ENCODE data around the gene TBCE.
"Not testable (repeated sequence)": the region's sequence is repeated elsewhere in the genome, so short reads cannot be mapped to it uniquely, and the experiment has no call there.

Gene TBCE

DNA sequence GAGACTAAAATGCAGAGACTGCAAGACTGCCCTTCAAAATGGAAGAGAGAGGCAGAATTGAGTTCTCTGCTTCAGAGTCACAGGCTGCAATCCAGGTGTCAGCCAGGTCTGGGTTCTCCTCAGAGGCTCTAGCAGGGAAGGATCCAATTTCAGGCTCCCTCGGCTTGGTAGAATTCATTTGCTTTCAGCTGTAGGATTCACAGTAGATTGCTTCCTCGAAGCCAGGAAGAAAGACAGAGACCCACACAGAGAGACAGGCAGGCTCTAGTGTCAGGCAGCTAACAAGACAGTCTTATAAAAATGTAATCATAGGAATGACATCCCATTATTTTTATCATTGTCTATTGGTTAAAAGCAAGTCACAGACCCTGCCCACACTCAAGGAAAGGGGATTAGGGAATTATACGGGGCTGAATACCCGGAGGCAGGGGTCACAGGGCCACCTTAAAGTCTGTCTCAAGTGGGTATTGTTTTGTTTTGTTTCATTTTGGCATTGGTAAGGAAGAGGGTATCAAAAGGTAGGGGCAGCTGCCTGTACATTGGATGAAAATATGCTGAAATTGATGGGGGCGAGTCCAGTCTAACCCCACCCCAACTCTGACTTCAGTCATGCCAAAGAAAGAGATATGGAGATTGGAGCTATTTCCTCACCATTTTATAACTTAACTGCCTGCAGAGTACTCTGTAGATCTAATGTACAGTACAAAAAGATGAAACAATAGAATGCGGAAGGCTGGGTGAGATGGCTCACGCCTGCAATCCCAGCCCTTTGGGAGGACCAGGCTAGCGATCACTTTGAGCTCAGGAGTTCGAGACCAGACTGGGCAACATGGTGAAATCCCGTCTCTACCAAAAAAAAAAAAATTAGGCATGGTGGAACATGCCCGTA lies 9.5 kb upstream of the TBCE start:
- DNase-seq, result no peak

DNA sequence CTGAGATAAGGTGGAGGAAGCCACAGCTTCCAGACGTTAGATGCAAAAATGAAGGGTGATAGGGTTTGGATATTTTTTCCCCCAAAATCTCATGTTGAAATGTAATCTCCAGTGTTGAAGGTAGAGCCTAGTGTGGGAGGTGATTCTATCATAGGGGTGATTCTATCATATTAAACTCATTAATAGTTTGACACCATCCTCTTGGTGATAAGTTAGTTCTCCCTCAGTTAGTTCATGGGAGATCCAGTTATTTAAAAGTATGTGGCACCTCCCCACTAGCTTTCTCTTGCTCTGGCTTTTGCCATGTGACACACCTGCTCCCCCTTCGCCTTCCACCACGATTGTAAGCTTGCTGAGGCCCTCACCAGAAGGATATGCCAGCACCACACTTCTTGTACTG lies 8.3 kb upstream of the TBCE start:
- DNase-seq, result no peak

DNA sequence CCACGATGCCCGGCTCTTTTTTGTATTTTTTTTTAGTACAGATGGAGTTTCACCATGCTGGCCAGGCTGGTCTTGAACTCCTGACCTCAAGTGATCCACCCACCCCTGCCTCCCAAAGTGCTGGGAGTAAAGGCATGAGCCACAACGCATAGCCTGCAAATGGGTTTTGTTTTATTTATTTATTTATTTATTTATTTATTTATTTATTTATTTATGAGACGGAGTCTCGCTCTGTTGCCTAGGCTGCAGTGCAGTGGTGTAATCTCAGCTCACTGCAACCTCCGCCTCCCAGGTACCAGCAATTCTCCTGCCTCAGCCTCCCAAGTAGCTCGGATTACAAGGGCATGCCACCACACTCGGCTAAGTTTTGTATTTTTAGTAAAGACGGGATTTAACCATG lies 3.0 kb upstream of the TBCE start:
- DNase-seq, result not testable (repeated sequence)

DNA sequence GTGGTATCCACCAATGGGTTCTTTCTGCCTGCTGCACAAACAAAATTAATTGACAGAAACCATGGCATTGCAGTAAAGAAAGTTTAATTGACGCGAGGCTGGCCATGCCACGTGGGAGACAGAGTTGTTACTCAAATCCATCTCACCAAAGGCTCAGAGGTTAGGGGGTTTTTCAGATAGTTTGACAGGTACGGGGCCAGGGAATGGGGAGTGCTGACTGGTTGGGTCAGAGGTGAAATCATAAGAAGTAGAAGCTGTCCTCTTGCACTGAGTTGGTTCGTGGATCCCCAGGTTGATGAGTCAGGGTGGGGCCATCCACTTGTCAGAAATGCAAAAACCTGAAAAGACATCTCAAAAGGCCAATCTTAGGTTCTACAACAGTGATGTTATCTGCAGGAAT lies 941 bp upstream of the TBCE start:
- DNase-seq, result no peak

DNA sequence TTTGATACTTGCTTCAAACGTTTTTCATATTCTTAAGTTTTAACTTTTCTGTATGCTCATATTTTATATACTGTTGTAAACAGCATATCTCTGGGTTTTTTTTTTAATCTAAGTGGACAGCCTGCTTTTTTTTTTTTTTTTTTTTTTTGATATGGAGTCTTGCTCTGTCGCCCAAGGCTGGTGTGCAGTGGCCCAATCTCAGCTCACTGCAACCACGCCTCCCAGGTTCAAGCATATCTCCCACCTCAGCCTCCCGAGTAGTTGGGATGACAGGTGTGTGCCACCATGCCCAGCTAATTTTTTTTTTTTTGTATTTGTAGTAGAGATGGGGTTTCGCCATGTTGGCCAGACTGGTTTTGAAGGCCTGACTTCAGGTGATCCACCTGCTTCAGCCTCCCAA lies 1.2 kb downstream of the TBCE start:
- DNase-seq, result no peak

DNA sequence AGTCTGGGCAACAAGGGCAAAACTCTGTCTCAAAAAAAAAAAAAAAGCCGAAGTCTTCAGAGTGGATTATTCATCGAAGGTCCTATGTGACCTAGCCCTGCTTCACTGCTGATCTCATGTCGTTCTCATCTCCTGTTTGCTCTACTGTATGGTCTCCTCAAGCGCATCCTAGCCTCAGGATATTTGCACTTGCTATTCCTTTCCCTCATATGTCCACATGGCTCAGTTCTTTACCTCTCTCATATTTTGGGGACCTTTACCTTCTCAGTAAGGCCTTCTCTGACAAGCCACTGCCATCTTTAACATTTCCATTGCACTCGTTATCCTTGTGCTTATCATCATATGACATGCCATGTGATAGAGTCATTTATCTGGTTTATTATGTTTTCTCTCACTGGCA lies 2.6 kb downstream of the TBCE start:
- no peak for DNase-seq

DNA sequence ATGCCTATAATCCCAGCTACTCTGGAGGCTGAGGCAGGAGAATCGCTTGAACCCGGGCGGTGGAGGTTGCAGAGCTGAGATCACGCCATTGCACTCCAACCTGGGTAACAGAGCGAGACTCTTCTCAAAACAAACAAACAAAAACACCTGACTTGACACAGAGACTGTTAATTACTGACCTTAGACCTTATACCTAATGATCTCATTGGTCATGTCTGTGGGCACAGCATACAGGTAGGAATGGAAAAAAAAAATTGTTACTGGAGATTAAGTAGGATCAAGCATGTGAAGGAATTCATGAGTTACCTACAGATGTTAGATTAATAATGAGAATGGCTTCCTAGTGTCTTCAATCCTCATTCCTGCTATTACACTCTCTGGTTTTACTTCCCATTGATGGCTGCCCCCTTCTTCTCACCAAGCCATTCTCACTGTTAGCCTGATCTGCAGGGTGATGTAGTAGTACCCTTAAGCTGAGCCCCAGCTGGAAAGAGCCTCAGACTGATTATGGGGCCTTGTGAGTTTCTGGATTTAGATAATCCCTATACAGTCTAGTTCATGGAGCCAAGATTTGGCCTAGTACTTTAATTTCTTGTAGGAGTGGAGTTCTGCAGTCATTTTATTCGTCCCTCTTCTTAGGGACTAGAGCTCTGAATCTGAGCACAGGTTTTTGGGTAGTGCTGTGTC lies 8.8 kb downstream of the TBCE start:
- DNase-seq, result no peak

DNA sequence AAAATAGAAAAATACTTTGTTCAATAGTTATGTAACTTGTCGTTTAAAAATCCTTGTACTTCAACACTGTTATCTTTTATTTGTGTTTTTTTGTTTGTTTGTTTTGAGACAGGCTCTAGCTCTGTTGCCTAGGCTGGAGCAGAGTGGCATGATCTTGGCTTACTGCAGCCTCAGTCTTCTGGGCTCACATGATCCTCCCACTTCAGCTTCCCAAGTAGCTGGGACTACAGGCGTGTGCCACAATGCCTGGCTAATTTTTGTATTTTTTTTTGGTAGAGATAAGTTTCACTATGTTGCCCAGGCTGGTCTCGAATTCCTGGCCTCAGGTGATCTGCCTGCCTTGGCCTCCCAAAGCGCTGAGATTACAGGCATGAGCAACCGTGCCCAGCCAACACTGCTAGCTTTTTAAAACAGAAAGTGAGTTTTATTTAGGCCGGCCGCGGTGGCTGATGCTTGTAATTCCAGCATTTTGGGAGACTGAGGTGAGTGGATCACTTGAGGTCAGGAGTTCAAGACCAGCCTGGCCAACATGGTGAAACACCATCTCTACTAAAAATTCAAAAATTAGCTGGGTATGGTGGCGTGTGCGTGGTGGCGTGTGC lies 11.0 kb downstream of the TBCE start:
- DNase-seq, result not testable (repeated sequence)

DNA sequence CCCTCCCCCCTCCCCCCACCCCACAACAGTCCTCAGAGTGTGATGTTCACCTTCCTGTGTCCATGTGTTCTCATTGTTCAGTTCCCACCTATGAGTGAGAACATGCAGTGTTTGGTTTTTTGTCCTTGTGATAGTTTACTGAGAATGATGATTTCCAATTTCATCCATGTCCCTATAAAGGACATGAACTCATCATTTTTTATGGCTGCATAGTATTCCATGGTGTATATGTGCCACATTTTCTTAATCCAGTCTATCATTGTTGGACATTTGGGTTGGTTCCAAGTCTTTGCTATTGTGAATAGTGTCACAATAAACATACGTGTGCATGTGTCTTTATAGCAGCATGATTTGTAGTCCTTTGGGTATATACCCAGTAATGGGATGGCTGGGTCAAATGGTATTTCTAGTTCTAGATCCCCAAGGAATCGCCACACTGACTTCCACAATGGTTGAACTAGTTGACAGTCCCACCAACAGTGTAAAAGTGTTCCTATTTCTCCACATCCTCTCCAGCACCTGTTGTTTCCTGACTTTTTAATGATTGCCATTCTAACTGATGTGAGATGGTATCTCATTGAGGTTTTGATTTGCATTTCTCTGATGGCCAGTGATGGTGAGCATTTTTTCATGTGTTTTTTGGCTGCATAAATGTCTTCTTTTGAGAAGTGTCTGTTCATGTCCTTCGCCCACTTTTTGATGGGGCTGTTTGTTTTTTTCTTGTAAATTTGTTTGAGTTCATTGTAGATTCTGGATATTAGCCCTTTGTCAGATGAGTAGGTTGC lies 14.9 kb downstream of the TBCE start:
- not testable (repeated sequence) for DNase-seq

DNA sequence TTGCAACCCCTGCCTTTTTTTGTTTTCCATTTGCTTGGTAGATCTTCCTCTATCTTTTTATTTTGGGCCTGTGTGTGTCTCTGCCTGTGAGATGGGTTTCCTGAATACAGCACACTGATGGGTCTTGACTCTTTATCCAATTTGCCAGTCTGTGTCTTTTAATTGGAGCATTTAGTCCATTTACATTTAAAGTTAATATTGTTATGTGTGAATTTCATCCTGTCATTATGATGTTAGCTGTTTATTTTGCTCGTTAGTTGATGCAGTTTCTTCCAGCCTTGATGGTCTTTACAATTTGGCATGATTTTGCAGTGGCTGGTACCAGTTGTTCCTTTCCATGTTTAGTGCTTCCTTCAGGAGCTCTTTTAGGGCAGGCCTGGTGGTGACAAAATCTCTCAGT lies 18.4 kb downstream of the TBCE start:
- DNase-seq, result not testable (repeated sequence)

DNA sequence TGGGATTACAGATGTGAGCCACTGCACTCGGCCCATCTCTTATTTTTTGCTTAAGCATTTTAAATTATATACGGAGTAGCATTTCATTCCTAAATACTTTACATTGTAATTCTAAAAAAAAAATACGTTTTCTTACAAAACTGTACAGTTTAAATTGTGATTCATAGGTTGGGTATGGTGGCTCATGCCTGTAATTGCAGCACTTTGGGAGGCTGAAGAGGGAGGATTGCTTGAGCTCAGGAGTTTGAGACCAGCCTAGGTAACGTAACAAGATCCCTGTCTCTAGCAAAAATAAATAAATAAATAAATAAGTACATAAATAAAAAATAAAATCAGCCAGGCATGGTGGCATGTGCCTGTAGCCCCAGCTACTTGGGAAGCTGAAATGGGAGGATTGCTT lies 24.6 kb downstream of the TBCE start:
- DNase-seq, result no peak

DNA sequence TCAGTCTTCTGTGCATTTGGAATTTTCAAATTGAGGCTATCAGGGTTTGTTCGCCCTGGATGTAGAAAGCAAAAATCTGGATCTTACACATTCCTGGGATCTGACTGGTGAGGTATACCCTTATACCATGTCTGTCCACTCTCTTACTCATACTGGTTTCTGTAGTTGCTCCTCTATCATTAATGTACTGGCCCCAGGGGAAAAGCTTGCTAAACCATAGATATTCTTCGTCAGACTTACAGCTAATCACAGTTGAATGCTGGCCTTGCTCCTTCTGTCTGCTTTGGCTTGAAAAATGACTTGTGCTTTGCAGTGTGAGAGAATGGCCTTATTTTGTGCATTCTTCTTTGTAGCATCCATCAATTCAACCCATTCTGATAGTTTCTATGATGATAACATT lies 30.5 kb downstream of the TBCE start:
- DNase-seq, result no peak

DNA sequence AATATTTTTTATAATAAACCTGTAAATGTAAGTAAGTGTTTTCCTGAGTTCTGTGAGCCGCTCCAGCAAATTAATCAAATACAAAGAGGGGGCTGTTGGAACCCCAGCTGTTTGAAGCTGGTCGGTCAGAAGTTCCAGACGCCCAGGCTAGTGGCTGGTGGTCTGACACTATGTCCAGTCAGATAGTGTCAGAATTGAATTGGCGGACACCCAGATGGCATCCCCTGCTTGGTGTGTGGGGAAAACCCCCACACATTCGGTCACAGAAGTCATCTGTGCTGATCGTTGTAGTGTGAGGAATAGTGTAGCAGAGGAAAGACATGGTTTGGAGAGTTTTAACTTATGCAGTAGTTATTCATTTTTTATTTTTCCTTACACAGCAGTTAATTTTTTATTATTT lies 32.4 kb downstream of the TBCE start:
- DNase-seq, result no peak

DNA sequence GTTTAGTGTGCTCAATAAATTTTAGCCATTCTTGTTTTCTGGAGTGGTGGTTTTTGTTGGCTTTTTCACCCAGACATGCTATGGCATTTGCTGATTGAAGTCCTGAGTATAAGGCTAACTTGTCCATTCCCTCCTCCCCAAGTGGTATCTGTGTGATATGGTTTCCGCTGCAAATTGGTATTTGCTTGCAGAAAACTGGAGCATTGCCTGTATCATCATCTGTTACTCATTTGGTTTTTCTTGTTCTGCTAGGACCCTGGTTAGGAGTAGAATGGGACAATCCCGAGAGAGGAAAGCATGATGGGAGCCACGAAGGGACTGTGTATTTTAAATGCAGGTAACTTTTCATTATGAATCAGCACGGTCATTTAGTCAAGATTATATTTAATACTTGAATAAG lies 34.0 kb downstream of the TBCE start:
- no peak for DNase-seq

DNA sequence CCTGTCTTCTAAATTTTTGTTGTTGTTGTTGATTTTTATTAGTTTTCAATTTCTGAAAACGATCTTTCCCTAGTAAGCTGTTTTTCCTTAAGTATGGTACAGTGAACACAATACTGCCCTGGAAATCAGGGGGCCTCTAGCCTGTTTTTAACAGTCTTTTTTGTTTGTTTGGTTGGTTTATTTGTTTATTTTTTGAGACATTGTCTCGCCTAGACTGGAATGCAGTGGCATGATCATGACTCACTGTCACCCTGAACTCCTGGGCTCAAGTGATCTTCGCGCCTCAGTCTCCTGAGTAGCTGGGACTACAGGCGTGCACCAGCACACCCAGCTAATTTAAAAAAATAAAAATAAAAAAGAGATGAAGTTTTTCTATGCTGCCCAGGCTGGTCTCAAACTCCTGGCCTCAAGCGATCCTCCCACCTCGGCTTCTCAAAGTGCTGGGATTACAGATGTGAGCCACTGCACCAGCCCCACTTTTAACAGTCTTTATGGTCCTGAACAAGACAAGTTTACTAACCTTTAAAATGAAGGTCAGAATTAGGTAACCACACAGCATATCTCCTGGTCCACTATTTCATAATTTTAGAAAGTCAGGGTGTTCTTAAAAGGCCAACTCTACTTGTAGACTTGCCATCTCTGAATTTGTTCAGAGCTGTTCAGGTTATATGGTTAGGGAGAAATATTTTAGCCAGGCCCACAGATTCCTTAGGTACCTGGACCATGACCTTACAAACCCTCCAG lies 35.4 kb downstream of the TBCE start:
- DNase-seq, result no peak

DNA sequence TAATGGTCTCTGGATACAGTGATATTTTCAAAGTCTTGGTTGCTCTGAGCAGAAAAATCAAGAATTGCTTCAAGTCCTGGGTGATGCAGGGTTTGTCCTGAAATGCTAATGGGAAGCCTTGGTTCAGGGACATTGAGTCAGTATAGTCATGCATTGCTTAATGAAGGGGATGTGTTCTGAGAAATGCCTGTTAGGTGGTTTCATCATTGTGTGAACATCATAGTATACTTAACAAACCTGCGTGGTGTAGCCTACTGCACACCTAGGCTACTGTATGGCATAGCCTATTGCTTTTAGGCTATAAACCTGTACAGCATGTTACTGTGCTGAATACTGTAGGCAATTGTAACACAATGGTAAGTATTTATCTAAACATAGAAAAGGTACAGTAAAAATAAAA lies 36.4 kb downstream of the TBCE start:
- no peak for DNase-seq

DNA sequence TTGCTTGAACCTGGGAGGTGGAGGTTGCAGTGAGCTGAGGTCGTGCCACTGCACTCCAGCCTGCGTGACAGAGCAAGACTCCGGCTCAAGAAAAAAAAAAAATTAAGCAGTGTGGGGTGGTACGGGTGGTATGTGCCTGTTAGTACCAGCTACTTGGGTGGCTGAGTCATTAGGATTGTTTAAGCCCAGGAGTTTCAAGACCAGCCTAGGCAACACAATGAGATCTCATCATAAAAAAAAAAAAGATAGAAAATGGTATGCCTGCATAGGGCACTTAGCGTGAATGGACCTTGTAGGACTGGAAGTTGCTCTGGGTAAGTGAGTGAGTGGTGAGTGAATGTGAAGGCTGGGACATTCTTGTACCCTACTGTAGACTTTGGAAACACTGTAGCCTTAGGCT lies 37.0 kb downstream of the TBCE start:
- DNase-seq, result no peak

DNA sequence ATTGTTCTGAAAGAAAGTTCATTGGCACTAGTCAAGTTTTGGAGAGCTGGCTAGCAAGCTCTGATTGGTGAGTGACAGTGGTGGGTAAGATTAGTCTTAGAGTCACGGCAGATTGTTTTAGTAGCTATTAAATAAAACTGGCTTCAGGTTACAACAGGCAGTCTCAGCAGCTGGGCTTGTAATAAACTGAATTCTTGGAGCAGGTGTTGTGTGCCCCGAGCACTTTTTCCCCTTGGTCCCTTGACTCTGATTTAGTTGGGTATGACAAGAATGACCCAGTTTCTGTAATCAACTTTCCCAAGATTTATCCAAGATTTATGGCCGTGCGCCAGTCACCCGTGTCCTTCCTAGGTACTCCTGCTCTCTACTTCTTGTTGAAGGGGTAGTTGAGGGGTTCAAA lies 40.2 kb downstream of the TBCE start:
- no peak for DNase-seq

DNA sequence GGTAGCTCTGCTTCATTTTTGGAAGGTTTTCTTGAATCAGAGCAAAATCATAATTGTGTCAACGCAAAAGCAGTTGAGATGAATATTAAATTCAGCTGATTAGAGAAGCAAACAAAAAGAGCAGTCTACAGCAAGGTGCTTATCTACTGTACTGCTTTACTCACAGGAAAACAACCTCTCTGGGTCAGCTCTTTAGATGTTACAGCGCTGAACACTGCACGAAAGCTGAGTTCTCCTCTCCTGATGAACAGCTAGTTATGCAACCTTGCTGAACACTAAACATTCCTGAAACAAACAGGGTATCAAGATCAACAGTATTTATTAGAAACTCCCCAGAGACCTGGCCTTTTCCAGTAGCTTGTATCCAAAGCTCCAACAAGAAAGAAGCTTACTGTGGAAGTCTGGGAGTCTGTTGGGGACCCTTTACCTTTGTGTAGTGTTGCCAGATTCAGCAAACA lies 41.3 kb downstream of the TBCE start:
- DNase-seq, result no peak

DNA sequence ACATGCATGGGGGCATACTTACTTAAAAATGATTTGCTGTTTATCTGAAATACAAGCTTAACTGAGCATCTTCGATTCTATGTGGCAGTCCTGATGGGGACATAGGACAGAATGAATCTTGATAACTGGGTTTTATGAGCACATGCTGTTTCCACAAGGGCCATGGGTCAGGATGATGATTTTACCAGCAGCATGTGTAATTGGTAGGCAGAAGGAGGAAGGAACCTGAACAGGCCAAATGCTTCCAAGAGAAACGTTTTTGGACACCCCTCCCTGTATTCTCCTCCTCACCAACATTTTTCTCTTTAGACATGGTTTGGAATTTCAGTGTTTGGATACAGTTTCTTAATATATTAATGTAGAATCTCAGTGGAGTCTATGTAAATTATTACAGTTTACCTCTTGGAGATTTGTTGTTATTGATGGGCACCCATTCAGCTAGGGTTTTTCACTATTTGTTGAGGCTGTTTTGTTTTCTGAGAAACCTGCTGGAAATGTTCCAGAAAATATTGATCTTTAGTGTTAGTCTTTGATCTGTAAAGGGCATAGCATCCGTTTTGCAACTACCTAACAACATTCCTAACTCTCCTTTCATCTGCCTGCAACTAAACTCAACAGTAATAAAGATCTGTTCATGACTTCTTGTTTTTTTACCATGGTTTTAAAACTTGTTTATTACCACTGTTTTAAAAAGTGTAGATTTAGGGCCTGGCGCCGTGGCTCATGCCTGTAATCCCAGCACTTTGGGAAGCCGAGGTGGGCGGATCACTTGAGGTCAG lies 42.0 kb downstream of the TBCE start:
- no peak for DNase-seq

DNA sequence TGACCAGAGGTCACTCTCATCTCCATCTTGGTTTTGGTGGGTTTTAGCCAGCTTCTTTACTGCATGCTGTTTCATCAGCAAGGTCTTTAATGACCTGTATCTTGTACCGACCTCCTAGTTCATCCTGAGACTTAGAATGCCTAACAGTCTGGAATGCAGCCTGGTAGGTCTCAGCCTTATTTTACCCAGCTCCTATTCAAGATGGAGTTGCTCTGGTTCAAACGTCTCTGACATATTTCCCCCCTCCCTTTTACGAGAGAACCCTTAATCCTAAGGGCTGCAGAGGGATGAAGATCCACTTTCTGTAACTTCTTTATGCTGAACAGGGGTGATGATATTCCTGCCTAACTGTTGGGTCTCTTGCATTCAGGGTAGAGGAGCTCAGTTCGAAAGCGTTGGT lies 43.2 kb downstream of the TBCE start:
- no peak for DNase-seq
